WI38 (cell line): Measurements from ENCODE around the gene SDHB.

ENCODE experiments used
- H3K4me3 ChIP-seq: 2 replicates; pipeline ENCODE4 v1.5.1; 2011; ENCODE audit warnings: low read depth, mild to moderate bottlenecking, control low read depth, low read length
- CTCF ChIP-seq: IDR thresholded peaks from 2 replicates; pipeline ENCODE4 v1.5.1; 2012; ENCODE audit warnings: low read depth, mild to moderate bottlenecking, control low read depth, low read length

Gene SDHB

DNA sequence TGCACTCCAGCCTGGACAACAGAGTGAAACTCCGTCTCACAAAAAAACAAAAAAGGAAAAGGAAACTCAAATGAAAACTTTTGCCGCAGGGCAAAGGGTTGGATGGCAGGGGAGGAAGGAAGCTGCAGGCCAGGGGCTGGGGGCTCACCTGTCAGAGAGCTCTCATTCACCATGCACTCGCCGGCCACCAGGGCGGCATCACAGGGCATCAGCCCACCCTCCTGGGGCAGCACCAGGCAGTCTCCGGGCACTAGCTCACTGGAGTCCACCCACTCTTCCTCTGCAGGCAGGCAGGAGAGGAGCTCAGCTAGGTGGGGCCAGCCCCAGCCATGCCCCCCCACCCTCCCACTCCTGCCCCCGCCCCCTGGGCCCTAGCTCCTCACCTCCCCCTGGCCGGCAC, 54.0 kb downstream of the SDHB start:
- TF ChIP-seq CTCF: no peak
- no peak overlapping the region for H3K4me3 ChIP-seq

DNA sequence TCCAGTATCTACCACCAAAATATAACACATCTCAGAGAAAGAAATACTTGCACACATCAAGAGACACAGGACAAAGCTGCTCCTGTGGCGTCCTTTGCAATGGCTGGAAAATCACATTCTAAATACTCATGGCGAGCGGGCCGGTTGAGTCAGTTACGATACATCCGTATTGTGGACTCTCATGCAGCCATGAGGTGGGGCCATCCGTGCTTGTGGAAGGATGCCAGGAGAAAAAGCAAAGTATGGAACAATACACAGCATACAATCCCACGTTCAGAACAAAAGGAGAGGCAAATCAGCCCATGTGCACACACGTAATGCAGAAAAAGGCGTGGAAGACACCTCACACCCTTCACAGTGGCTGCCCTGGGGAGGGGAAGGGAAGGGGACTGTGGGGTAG, 55.2 kb downstream of the SDHB start:
- H3K4me3 ChIP-seq: no peak overlapping the region
- TF ChIP-seq CTCF: no peak

DNA sequence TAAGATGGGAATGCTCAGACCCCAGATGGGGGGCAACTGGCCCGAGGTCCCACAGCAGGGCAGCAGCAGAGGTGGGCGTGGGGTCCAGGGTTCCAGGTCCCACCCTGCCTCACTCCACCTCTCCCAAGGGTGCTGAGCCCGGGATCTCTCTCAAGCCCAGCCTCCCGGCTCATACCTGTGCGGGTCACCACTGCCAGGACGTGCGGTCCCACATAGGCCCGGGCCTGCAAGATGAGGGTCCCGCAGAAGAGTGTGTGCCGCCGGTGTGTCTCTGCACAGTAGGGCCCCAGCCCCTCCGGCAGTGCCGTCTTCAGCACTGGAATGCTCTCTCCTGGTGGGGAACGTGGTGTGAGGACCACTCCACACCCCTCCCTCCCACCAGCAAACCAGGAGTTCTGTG, 57.0 kb downstream of the SDHB start:
- no peak overlapping the region for H3K4me3 ChIP-seq
- TF ChIP-seq CTCF: no peak

- no peak for TF ChIP-seq CTCF
- no peak overlapping the region for H3K4me3 ChIP-seq
These were observed 60.3 kb downstream of the SDHB start for GRCh38 chr1:16993521-16994038.

DNA sequence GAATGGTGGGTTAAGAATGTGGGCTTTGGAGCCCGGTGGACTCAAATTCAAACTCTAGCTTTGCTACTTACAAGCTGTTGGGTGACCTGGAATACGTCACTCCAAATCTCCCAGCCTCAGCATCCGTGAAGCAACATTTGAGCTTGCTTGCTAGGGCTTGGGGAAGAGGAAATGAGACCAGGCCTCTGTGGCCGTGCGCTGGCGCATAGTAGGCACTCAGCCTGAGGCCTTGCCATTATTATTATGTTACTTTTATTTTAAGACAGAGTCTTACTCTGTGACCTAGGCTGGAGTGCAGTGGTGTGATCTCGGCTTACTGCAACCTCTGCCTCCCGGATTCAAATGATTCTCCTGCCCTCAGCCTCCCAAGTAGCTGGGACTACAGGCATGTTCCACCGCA, 61.2 kb downstream of the SDHB start:
- no peak for TF ChIP-seq CTCF

DNA sequence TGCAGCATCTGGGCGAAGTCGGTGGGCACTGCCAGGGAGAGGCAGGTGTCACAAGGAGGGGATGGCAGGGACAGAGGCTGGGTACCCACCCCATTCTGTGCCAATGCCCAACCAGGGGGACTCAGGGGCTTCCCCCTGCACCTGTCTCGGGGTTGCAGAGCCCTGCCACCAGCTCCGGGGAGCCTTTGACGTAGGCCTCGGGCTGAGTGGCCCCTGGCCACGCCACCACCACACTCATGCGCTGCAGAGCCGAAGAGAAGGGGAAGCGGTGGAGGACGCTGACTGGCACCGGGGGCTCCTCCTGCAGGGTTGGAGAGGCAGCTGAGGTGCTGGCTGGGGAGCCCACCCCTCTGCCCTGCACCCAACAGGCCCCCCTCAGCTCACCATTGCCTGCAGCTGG, 61.7 kb downstream of the SDHB start:
- no peak for TF ChIP-seq CTCF
- H3K4me3 ChIP-seq: no peak overlapping the region

More for the DNA sequence above, 61.2 kb downstream of the SDHB start:
- no peak overlapping the region for H3K4me3 ChIP-seq

DNA sequence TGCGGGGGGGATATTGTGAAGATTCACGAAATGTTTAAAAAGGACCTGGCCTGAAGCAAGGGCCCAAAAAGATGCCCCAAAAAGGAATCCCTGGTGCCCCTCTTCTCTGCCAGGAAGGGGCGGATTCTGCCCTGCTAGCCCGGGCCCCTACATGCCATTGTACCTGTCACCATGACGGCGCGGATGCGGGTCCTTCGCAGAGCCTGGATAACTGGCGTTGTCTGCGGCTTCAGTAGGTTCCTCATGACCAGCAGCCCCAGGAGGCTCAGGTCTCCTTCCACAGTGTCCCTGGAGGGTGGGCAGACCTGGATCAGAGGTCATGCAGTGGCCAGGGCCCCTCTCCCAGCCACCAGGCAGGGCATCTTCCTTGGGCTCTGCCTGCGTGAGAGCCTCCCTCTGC, 62.3 kb downstream of the SDHB start:
- H3K4me3 ChIP-seq: no peak overlapping the region
- no peak for TF ChIP-seq CTCF
